ACHN (cell line): Measurements from ENCODE around the gene MAP1B.
A peak's percentile ranks its signal among the peaks of the same experiment; 100 is the strongest.

Experiments
- DNase-seq: peaks from one replicate; pipeline ENCODE4 v3.0.0-alpha.2; 2015
- in situ Hi-C: cut with HindIII; loops from 2 replicates; pipeline ENCODE4 v1.10.0; 2017; ENCODE audit warnings: low sequenced_read_pairs, low pct_ligation_motif_present, low pct_unique_long_range_greater_than_20kb

Gene MAP1B

DNA sequence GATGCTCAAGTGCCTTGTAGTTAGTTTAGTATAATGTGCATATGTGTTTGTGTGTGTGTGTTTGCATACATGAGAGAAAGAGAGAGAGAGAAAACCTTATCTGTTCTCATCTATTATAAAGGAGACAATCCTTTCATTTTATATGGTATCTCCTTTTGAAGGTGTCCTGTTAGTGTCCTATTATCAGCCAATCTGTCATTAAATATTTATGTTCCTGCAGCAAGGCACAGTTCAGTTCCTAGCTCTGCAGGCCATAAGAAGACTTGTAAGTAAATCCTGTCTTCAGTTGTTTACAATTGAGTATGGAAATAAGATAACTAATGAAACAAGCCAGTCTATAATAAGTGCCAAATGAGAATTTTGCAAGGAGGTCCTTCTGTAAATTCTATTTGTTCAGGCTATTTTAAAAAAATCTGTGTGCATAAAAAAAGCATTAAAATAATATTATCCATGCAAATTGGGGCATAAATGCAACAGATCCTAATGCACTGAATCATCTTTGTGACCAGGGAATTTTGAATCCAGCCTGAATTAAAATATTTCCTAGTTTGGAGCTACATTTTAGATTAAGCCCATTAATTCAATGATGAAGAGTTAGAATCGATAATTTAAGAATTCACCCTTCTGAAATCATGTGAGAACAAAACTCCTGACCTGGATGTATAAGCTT is 18.1 kb downstream of the MAP1B start:
- in situ Hi-C loops = no loop called here

DNA sequence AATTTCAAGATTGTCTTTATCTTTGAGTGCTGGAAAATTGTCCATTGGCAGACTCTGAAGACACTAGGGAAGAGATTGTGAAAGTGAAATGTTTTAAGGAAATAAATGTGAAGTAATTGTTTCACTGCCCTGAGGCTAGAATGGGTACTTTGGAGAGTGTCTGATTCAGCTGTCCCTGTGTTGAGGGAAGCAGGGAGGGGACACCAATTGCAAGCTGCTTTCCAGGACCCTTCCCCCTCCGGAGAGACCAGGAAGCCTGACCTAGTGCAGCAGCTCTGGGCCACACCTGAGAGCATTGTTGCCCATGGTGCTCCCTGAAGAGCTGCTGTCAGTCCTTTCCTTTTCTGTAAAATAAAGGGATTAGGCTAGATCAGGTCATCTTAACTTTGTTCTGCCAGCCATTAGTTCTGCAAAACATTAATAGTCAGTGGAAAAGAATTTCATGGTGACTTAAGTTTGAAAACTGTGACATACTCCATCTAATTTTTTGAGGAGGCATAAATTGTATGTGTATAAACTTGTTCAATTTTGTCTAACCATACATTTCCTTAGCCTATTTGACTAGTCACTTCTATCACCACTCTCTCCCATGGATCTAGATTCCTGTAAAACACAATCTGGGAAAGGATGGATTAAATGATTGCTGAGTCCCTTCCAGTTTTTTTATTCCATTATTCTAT is 18.8 kb downstream of the MAP1B start:
- in situ Hi-C loops = no loop called here

More for the DNA sequence above, 18.1 kb downstream of the MAP1B start:
- no peak for DNase-seq

DNA sequence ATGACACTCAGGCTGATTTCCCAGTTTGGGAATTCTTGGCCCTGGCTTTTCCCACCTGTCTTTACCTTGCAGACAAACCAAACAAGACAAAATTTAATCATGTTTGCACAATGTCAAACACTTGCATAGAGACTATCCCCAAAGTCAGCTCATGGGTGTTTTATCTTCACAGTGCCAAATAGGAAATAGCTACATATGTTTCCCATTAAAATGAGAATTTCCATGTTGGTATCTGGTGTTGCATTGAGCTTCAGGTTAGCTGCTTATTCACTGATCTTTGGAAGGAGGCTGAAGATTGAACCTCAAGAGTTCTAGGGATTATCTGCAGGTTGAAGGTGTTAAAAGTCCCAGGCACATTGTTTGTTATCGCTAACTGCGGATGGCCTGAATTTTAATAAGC is 19.5 kb downstream of the MAP1B start:
- in situ Hi-C loops = no loop called here
- DNase-seq = no peak

More for the DNA sequence above, 18.8 kb downstream of the MAP1B start:
- DNase-seq = no peak

DNA sequence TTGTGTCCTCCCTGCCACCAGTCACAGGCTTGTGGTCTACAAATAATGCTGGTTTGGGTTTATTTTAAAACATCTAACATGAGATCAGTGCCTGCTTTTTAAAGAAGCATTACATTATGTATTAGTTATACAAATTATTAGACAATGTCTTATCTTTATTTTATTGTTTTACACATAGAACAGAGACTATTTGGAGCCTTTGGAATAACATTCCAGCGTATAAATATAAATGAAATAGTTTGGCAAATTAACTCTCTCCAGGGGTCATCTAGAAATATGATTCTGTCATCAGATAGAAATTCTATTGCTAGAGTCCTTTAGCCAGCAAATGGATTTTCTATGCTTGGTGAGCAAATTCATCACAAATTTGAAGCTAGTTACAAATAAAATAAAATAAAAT is 22.4 kb downstream of the MAP1B start:
- in situ Hi-C loops = no loop called here
- no peak for DNase-seq

DNA sequence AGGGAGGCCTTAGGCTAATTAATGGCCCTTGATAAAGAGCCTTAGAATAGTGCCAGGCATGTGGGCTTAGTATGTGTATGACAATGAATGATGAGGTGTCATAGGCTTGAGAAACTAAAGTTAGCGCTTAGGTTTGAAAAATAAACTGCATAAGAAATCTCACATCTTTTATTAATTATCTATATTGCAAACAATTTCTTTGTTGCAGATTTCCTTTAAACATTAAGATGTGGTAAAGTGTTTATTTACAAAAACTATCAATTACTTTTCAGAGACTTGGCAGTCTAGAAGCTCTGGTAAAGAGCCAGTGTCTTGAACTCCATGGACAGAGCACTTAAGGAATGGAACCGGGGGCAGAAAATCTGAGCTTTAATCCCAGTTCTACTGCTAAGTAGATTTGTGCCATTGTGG is 23.1 kb downstream of the MAP1B start:
- in situ Hi-C loops = no loop called here
- no peak for DNase-seq

DNA sequence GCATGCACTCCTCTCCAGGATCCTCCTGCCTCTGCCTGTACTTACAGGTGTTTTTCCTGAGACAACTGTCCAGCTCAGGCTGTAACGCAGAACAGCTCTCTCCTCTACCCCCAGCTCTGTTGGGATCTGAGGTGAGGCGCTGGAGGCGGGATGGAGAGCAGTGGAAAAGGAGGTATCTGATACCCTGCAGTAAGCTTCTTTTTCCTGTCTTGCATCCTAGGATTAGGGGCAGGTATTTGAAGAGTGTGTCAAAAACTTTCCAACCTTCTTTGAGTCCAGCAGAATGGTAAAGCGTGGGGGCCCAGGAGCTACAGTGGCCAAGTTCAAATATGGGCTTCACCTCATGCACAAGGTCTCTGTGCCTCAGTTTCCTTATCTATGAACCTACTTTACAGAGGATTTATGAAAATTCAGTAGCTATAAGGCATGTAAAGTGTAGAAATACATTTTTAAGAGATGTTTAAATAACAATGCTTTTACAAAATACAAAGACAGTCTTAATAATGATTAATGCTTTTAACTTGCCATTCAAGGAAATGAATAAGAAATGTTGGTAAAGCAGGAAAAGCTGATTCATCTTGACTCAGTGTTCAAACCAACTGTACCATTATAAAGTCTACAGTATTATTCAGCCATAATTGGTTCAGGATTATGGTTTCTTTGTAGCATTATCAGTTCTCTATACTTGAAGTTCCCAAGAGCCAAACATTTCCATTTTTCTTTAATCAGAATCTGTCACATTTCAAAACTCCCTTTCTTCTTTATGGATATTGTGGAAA is 26.1 kb downstream of the MAP1B start:
- in situ Hi-C loops = no loop called here
- peak; percentile 12 for DNase-seq

DNA sequence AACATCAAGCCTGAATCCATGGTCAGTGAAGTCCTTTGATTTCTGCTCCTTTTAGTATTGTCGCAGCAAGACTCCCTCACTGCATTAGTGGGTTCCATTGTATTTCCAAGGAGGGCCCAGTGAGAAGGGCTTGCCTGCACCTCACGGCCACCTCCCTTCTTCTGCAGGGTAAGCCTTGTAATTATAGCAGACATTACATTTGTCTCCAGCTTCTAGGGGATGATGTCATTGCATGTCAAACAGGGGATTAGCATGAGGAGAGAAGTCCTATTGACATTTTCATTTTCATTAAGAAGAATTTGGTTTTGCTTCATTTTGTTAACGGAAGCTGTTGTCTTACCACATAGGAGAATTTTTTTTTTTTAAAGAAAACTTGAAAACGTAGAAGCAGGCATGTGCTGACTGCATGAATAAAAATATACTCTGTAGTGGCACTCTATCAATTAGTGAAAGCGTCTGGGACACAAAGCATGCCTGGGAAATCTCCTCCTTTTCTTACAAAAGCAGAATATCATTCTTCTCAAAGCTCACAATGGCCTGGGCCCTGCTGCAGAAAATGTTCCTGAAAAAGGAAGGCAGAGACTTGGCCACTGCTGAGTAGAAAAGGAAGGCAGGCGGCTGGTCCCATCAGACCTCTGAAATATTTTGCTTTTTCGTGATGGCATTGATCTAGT is 27.1 kb downstream of the MAP1B start:
- in situ Hi-C loops = no loop called here
- no peak for DNase-seq

DNA sequence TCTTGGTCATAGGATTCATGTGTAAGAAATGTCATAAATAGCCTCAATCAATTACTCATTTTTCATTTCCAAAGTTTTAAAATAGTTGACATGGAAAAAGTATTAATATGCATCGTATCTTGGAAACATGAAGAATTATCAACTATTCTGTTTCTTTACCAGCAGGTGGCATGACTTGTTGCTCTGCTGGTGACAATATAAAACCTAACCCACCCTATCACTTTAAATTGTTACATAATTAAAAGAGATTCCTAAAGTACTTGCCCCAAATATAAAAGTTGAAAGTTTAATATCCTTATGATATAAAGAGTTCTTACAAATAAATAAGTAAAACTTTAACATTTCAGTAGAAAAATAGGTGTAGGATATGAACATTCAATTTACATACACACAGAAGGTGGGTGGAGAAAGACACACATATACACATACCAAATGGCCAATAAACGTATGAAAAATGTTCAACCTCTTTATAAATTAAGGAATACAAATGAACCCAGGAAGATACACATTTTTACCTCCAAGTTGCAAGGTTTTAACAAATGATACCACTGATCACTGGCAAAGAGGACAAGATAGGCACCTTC is 30.6 kb downstream of the MAP1B start:
- in situ Hi-C loops = no loop called here
- DNase-seq = peak; percentile 26

DNA sequence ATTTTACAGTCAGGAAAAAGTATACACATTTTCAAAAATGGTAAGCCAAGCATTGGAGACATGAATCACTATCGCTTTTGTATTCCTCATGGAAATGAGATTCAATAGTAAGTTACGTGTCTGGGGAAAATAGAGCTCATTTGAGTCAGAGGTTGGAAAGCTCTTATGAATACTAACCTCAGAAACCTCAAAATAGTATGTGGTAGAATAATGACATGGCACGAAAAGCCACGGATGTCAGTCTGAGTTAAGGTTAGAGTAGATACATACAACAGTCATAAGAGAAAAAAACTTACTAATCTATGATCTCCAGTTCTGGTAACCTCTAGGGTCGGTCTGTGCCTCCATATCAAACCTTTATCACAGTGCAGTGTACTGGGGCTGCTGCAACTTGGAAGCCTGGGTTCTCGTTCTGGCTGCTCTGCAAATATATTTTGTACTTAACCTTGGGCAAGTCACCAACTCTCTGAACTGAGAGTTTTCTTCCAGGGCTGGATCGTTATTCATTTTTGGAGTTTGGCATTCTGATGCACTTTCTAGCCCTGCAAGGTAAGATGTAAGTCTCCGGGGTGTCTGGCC is 31.8 kb downstream of the MAP1B start:
- in situ Hi-C loops = no loop called here
- DNase-seq = no peak

DNA sequence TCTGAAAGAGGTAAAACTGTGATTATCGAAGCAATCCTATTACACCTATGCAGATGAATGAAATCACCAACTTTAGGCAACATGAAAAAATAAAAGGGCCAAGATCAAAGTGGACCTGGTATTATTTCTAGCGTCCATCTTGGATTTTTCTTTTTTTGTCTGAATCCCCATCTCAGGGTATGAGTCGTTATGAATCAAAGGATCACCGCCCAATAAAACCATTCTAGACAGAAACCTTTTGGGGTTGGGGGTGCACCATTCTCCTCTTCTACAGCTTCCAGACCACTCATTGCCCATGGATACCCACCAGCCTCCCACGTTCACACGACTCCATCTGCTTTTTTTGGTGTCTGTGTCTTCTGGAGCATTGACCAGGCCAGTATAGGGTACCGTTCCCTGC is 33.4 kb downstream of the MAP1B start:
- in situ Hi-C loops = no loop called here
- DNase-seq = no peak

DNA sequence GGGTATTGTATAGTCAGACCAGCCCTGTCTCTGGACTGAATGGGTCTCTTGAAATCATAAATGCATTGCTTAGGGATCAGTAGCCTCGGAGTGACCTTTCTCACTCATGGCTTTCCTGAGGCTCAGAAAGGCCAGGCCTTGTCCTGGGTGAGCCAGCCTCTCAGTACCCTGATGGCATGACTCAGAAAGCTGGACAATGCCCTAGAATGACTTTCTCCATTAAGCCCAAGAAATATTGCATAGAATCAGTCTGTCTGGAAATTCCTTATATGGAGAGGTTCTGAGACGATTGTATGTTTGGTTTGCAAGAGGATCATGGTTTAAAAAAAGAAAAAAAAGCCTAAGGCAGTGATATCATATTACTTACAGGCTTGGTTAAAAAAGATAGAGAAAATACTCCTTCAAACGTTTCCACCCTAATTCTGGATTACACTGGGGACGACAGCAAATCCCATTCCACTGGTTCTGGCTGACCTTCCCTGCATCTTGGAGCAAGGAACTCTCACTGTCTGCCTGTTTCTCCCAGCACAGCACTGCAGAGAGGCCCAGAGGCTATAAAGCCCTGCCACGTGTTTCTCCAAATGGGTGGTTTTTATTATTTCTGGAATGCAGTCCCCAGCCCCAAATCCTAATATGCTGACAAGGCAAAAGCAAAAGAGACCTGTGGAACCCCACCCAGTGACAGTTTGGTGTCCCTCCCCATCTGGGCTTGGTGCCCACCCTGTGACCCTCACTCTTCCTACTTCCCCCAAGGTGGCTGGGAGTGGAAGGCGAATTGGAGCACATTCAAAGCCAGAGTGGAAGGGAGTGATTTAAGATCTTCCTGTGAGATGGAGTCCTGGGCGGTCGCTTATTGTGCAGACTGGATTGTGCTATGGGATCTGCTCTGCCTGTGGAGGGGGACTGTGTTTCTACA is 34.4 kb downstream of the MAP1B start:
- no peak for DNase-seq
- in situ Hi-C loops = no loop called here

DNA sequence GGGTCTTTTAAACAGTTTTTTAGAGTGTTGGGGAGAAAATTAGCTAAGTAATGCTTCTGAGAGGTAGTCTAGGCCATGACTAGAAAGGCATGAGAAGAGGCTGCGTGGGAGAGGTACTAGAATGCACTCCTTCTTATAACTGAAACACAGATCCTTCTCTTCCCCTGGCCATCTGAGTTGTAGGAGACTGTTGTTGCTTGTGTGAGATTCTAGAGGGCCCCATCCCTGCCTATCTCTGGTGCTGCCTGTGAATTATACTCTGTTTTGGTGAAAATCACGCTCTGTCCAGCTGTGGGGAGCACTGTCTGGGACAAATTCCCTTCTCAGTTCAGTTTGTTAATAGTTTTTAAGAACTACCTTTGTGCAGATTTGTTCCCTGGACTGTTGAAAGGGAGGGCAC is 37.5 kb downstream of the MAP1B start:
- no peak for DNase-seq
- in situ Hi-C loops = no loop called here

DNA sequence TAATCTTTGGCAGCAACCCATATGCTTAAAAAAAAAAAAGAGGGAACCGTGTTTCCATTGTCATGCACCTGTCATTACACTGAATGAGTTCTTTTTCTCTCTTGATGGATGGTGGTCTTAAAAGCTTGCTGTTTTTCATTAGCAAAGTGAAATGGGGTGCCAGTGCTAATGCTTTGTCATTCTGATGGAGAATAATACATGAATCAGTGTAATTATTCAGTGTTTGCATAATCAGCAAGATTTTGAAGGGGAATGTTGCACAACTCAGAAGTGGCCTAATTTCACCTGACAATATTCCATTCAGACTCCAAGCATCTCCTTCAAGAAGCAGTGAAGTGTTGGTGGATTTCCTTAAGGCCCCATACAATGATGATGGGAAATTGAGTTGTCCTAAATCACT is 38.1 kb downstream of the MAP1B start:
- in situ Hi-C loops = no loop called here
- DNase-seq = no peak

DNA sequence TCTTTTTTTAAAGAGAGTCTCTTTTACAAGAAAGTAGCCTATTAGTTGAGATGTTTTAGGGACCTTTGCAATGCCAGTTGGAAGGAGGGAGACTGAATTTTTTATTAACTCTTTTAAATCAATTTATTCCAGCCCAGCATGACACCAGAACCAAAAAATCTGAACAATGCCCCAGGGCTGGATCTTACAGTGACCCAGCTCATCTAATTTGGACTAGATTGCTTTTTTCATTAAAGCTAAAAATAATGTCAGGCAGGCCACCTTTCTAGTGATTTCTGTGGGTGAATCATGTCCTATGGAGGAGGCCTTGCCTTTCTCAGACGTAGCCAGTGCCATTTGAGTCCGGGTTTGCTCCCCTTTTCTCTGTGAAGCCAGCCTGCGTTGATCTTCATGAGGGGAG is 38.8 kb downstream of the MAP1B start:
- in situ Hi-C loops = no loop called here
- DNase-seq = no peak

DNA sequence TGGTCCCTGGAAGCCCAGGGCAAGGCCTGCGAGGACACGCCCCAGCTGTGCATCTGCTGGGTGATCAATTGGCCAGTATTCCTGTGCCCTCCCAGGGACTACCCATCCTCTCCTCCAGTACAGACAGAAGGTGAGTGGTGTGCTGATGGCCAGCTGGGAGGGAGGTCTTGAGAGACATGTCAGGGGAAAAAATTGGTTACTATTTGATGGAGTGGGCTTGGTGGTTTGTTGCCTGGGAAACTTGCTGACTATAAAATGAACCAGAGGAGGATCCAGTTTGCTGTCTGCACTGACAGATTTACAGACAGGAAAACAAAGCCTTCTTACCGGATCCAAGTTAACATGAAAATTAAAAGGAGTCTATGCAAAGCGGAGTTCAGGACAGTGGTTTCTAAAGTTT is 40.3 kb downstream of the MAP1B start:
- DNase-seq = no peak
- in situ Hi-C loops = no loop called here

DNA sequence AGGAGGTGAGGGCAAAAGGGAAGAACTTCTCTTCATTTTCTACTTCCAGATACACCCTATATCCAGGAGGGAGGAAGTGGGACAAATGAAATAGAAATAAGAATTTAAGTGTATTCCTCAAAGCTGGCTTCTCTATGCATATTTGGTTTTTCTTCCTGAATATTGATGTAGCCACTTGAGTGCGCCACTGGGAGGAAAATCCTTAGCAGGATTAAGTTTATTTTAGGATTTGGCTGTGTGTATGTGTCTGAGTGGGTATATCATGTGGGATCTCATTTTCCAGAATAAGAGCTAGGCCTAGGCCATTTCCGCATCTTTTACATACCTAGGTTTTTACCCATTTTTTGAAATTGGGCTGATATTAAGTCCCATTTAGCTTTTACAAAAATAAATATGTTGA is 42.5 kb downstream of the MAP1B start:
- in situ Hi-C loops = no loop called here
- no peak for DNase-seq

DNA sequence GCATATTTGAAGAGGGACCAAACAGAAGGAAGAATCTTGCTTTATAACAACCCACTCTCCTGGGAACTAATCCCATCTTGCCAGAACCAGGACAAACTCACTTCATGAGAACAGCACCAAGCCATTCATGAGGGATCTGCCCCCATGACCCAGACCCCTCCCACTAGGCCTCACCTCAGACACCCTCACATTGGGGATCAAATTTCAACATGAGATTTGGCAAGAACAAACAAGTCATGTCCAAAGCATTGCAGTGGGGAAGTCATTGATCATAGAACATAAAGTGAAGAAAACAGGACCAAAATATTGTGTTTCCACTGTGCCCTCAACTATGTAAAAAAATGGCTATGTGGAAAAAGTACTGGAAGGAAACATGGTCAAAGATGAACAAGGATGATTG is 43.9 kb downstream of the MAP1B start:
- in situ Hi-C loops = no loop called here
- no peak for DNase-seq

DNA sequence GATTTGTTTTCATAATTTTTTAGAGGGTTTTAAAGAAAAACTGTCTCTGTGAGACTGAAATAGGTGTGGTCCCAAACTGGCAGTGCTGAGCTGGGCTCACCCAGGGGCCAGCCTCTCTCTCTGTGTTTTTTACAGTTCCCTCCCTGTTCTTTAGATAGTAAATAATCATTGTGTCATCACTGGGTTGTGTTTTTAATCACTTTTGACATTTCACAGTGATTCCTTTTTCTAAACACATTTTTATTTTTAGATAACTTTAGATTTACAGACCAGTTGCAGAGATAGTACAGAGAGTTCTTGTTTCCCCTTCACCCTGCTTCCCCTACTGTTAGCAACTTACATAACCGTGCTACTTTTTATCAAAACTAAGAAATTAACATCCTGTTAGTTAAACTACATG is 44.4 kb downstream of the MAP1B start:
- in situ Hi-C loops = no loop called here
- DNase-seq = no peak
